ENCODE measurements around the gene RAD51B. TPM values are rescaled to one million over a fixed set of nuclear protein-coding genes. Genes with fewer than 3 reads are reported as not detected.

The RAD51B gene
- total and polyA plus RNA-seq, 2 of the 13 experiments (the other 11 are each of a cell fraction or from before 2014, with no cell fraction given) = 7.0 to 9.5 TPM

GRCh38 chr14:68762953-68763764 is 943.6 kb downstream of the RAD51B start (continued):
- TF ChIP-seq HNF1B (CRISPR knock-in tag; IDR thresholded peaks at IDR 0.05) (no peak), HOXA3 (CRISPR knock-in tag; IDR thresholded peaks at IDR 0.05) (0 out of 2 replicates have a peak, but pooled peaks have one; percentile 13), SRSF4 (IDR thresholded peaks at IDR 0.05; ENCODE audit: low read depth, low read length, poor library complexity, severe bottlenecking) (no peak), FOXP4 (CRISPR knock-in tag; IDR thresholded peaks at IDR 0.05) (peak; percentile 32; the same call in 1 of the 2 replicates), PTBP1 (IDR thresholded peaks at IDR 0.05; ENCODE audit: low read depth, low read length, poor library complexity, severe bottlenecking) (no peak), PAX8 (CRISPR knock-in tag; IDR thresholded peaks at IDR 0.05; ENCODE audit: borderline replicate concordance) (no peak), MAFK (conservative IDR thresholded peaks at IDR 0.05 in 1 of 2, IDR thresholded peaks at IDR 0.05 in 1 of 2; ENCODE audit: low read length in 2 of 2) (no peak), NR1H2 (CRISPR knock-in tag; IDR thresholded peaks at IDR 0.05; ENCODE audit: borderline replicate concordance, low read depth) (no peak), HNF4A (CRISPR knock-in tag; IDR thresholded peaks at IDR 0.05) (no peak), PPARG (CRISPR knock-in tag; conservative IDR thresholded peaks at IDR 0.05) (no peak), ZNF326 (CRISPR knock-in tag; IDR thresholded peaks at IDR 0.05; ENCODE audit: borderline replicate concordance) (no peak), CREB1 (IDR thresholded peaks at IDR 0.05) (no peak), CREB1 (CRISPR knock-in tag; IDR thresholded peaks at IDR 0.05) (no peak), ZNF839 (CRISPR knock-in tag; IDR thresholded peaks at IDR 0.05; ENCODE audit: borderline replicate concordance) (no peak), POLR2G (IDR thresholded peaks at IDR 0.05; ENCODE audit: low read depth, low read length) (no peak), ISX (CRISPR knock-in tag; conservative IDR thresholded peaks at IDR 0.05) (no peak), ARNTL (CRISPR knock-in tag; IDR thresholded peaks at IDR 0.05) (no peak), REST (IDR thresholded peaks at IDR 0.05; ENCODE audit: borderline replicate concordance in 1 of 2, low read depth in 1 of 2, low read length in 2 of 2) (no peak), SKI (IDR thresholded peaks at IDR 0.05; ENCODE audit: partially characterized antibody) (no peak), SP1 (IDR thresholded peaks at IDR 0.05) (no peak), SP1 (CRISPR knock-in tag; IDR thresholded peaks at IDR 0.05) (no peak)

Measured in HepG2 (cell line).